IPS-18c (cell line): Measurements from ENCODE around the gene FNDC3A.
"Not testable (repeated sequence)": the region's sequence is repeated elsewhere in the genome, so short reads cannot be mapped to it uniquely, and the experiment has no call there.

Source experiments
- H3K4me3 ChIP-seq: 2 replicates; pipeline ENCODE4 v1.7.0; 2013; ENCODE audit warnings: low read depth, mild to moderate bottlenecking, low read length, moderate library complexity; ENCODE audit not compliant: insufficient read depth
- H3K9me3 ChIP-seq: one replicate; pipeline ENCODE4 v1.6.1; 2013; ENCODE audit warnings: mild to moderate bottlenecking, low read length, moderate library complexity; ENCODE audit not compliant: control insufficient read depth, insufficient read depth

Gene FNDC3A

DNA sequence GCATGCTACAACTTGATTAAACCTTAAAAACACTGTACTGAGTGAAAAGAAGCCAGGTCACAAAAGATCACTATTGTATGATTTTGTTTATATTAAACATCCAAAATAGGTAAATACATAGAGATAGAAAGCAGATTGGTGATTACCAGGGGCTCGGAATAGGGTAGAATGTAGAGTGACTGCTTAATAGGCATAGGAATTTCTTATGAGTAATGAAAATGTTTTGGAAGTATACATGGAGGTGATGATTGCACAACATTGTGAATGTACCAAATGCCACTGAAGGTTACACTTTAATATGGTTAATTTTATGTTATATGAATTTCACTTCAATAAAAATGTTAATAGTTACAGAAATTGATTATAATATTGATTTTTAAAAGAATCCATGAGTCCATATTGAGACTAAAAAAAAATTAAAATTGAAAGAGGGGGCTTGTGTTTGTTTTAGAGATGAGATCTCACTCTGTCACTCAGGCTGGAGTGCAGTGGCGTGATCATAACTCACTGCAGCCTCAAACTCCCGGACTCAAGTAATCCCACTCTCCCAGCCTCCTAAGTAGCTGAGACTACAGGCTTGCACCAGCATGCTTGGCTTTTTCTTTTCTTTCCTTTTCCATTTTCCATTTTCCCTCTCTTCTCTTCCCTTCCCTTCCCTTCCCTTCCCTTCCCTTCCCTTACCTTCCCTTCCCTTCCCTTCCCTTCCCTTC lies 85.1 kb downstream of the FNDC3A start:
- H3K4me3 ChIP-seq, result no peak overlapping the region
- H3K9me3 ChIP-seq, result no peaks in the 10 kb centered on the region

DNA sequence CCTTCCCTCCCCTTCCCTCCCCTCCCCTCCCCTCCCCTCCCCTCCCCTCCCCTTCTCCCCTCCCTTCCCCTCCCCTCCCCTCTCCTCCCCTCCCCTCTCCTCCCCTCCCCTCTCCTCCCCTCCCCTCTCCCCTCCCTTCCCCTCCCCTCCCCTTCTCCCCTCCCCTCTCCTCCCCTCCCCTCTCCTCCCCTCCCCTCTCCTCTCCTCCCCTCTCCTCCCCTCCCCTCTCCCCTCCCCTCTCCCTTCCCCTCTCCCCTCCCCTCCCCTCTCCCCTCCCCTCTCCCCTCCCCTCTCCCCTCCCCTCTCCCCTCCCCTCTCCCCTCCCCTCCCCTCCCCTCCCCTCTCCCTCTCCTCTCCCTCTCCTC lies 85.7 kb downstream of the FNDC3A start:
- not testable (repeated sequence) for H3K9me3 ChIP-seq, H3K4me3 ChIP-seq

DNA sequence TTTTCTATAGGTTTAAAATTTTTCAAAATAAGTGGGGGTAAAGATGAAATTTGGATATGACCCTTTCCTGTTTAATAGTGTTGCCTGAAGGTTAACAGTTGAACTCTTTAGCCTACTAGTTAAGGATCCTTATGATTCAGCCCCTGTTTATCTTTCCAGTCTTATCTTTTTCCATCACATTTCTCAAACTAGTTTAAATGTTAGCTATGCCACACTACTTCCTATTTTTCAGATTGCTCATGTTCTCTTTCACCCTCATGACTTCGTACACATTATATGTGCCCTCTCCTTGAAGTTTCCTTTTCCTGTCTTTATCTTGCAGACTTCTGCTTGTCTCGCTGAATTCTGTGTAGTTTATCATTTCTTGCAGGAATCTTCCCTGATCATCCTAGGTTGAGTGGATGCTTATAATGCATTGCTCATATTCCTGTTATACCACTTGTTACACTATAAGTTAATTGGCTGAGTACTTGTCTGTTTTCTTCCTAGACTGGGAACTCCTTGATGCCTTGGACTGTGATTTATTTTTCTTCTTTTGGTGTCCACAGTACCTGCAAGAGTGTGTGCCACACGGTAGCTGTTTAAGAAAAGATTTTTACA lies 86.7 kb downstream of the FNDC3A start:
- Histone ChIP-seq H3K9me3 (no peaks in the 10 kb centered on the region), H3K4me3 (no peak overlapping the region)

DNA sequence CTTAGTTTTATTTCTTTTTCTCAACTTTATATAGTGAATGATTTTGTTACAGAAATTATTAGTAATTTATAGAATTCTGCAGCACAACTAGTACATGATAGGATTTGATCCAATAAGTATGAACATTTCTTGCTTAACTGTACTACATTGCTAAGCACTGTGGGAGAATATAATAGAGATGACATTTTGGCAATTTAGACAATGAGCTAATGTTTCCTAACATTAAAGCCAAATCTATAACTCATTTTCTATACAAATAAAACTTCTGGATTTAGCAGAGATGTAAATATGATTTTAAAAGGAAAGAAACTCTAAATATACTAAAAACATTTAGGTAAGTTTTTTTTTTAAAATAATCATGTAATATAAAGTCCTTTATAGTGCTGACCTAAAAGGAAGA lies 87.3 kb downstream of the FNDC3A start:
- no peaks in the 10 kb centered on the region for H3K9me3 ChIP-seq
- no peak overlapping the region for H3K4me3 ChIP-seq

DNA sequence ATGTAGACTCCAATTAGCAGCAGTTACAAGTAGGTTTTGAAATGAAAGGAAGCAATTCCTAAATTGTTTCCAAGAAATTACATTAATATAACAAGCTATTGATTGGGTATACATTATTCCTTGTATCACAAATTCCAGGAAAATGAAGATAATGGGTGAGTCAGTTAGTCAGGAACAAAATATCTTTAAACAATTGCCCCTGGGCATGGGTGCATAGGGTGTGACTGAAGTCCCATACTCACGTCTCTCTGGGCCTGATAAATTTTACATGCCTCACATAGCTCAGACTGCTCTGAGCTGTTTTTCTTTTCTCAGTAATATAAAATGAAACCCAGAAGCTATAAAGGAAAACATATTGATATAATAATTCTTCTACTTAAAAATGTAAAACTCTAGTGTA lies 87.8 kb downstream of the FNDC3A start:
- H3K4me3 ChIP-seq, result no peak overlapping the region
- H3K9me3 ChIP-seq, result no peaks in the 10 kb centered on the region

DNA sequence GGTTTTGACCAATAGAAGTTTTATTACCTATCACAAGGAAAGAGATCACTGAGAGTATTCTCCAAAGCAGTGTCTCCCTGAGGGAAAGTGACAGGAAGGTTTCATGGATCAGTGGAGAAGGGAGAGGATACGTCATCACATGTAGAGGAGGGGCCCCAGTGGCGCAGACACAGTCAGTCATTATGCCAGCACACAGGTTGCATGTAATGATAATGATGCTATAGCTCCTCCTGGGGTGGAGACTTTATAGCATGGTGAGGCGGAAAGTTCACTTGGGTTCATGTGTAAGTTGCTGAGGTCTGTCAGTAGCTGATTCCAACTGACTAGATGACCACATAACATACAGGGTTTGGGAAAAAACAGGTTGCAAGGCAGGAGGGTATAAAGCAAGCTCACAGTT lies 88.8 kb downstream of the FNDC3A start:
- H3K4me3 ChIP-seq, result no peak overlapping the region
- H3K9me3 ChIP-seq, result no peaks in the 10 kb centered on the region

DNA sequence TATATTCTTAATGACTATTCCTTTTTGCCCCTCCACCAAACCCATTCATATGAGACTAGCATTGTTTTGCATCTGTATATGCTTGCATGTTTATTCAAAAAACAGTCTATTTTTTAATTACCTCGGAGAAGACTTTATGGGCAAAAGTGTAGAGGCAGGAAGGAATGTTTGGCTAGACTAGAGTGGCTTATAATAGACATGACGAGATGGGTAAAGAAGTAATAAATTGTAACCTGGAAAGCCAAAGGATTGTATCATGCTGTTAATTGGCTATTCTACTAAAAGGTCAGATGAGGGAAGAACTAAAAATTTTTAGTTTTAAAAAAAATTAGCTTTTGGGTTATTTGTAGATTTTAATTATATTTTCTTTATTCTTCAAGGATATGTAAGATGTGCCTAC lies 91.1 kb downstream of the FNDC3A start:
- Histone ChIP-seq H3K4me3 (no peak overlapping the region), H3K9me3 (no peaks in the 10 kb centered on the region)

DNA sequence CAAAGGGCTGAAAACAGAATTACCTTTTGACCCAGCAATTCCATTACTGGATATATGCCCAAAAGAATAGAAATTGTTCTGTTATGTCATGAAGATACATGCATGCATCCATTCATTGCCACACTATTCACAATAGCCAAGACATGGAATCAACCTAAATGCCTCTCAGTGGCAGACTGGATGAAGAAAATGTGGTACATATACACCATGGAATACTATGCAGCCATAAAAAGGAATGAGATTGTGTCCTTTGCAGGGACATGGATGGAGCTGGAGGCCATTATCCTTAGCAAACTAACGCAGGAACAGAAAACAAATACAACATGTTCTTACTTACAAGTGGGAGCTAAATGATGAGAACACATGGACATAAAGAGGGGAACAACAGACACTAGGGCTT lies 92.8 kb downstream of the FNDC3A start:
- not testable (repeated sequence) for H3K4me3 ChIP-seq, H3K9me3 ChIP-seq

DNA sequence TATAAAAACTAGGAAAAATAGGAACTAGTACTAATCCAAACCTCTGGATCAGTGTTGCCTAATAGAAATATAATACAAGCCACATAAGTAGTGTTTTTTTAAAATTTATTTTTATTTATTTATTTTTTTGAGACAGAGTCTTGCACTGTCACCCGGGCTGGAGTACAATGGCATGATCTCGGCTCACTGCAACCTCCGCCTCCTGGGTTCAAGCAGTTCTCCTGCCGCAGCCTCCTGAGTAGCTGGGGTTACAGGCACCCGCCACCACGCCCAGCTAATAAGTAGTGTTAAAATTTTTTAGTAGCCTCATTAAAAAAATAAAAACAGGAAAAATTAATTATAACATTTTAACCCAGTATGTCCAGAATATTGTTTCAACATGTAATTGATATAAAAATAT lies 94.3 kb downstream of the FNDC3A start:
- H3K4me3 ChIP-seq, H3K9me3 ChIP-seq: not testable (repeated sequence)

DNA sequence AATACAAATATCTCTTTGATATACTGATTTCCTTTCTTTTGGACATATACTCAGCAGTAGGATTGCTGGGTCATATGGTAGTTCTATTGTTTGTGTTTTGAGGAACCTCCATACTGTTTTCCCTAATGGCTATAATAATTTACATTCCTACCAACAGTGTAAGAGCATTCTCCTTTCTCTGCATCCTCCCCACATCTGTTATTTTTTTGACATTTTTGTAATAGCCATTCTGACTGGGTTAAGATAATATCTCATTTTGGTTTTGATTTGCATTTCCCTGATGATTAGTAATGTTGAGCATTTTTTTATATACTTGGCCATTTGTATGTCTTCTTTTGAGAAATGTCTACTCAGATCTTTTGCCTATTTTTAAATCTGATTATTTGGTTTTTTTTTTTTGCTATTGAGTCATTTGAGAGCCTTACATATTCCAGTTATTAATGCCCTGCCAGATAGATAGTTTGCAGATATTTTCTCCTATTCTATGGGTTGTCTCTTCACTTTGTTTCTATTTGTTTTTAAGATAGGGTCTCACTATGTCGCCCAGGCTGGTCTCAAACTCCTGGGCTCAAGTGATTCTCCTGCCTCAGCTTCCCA lies 95.7 kb downstream of the FNDC3A start:
- Histone ChIP-seq H3K9me3 (no peaks in the 10 kb centered on the region), H3K4me3 (no peak overlapping the region)

DNA sequence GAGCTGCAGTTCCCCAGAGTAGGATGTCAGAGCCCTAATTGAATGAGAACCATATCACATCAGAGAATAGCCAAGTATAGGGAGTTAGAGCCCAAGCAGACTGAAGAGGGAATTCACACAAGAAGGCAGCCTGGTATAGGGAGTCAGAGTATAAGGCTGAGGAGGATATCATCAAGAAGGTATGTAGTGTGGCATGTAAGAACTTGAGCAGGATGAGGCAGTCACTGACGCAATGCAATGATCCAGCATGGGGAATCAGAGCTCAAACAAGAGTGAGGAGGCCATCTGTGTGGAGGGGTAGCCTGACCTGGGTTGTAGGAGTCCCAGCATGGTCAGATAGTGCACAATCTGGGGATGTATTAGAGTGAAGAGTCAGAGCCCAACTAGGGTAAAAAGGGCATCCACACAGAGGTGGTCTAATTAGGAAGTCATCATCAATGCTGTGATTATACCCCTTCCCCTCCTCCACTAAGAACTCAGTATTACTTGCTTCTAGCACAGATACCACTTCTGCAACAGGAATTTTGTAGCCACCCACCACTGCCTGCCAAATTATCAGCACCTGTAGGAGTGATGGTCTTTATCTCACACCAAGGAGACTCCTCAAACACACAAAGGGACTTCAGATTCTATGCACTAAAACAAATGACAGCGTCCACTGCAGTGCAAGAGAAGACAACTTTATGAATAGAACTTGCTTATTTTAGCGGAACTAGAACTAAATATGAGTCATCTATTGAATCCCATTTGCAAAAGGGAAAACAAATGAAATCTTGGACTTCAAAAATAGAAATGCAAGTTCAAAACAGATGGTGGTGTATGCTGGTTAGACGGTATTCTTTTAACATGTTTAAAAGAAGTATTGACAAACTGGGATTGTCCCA lies 107.2 kb downstream of the FNDC3A start:
- Histone ChIP-seq H3K9me3 (no peaks in the 10 kb centered on the region), H3K4me3 (no peak overlapping the region)

DNA sequence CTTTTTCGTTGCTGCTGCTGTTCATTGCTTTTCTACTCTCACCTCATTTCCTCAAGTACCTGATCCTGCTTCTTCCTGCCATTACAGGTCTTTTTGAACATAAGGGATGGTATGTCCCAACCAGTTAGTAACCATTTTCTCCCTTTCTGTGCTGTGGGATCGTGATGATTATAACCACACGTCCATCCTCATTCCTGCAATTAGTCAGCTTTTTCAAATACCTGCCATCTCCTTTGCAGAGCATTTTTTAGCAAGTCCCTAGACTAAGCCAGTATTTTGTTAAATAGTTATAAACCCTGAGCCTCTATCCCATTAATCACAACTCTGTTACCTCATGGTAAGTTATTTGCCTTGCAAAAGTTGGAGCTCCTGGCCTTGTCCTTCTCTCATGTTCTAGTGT lies 109.2 kb downstream of the FNDC3A start:
- H3K4me3 ChIP-seq, result no peak overlapping the region
- H3K9me3 ChIP-seq, result no peaks in the 10 kb centered on the region

DNA sequence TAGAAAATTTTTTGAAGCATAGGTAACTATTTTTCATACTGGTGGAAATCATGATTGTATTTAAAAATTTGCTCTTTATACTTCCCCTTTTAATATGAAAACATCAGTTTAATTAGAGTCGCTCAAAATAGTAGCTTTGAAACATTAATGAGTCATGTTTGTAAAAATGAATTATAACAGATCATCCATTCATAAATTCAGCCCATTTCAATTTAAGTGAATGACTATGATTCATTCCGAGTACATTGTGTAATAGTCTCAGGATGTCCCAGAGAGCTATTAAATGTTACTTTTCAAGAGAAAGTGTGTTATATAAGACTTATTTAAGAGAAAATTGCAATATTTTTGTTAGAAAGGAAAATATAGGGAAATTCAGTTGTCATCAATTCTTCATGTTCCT lies 111.0 kb downstream of the FNDC3A start:
- Histone ChIP-seq H3K9me3 (no peaks in the 10 kb centered on the region), H3K4me3 (no peak overlapping the region)

DNA sequence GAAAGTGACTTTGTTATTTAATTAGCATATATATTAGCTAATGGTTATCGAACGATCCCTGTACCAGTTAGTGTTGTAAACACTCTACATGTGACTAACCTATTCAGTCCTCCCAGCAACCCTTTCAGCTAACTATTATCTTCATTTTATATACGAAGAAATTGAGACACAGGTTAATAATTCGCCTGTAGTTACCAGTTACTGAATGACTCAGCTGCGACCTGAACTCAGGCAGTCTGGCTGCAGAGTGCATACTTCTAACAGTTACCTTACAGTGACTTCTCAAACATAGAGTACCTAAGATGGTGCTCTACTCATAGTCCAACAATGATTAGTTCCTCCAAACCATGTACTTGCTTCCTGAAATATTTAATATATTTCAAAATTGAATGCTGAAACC lies 117.7 kb downstream of the FNDC3A start:
- Histone ChIP-seq H3K4me3 (no peak overlapping the region), H3K9me3 (no peaks in the 10 kb centered on the region)

DNA sequence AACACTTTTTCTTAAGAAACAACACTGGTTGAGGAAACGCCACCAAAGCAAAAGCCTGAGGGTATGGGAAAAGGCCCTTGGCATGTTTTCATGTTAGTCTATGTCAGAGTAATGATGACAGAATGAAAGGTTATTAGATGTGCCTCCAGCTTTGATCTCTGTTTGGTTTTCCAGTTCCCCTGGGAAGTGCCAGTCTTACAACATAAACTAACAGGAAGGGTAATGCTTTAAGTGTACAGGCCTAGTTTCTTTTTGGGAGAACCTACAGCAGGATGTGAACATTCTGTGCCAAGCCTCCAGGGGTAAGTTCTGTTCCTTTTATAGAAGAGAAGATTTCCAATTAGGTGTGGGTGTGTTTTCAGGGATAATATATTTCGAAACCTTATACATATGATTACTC lies 121.7 kb downstream of the FNDC3A start:
- Histone ChIP-seq H3K9me3 (no peaks in the 10 kb centered on the region), H3K4me3 (no peak overlapping the region)

DNA sequence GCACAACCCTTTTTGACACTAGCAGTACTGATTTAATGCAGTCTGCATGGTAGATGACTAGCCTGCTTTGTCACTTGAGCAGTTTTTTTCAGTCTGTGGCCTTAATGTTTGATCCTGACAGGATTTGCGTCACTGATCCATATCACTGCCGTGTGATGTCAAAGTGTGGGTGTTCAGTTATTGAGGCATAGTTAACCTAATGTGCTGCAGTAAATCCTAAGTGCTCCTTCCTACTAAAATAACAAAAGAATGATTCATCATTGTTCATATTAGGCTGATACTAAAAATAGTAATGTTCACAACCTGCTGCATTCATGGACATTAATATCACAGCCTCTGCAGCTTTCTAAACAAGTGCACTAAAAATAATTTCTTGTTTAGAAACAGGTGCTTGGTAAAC lies 122.5 kb downstream of the FNDC3A start:
- H3K9me3 ChIP-seq, result no peaks in the 10 kb centered on the region
- no peak overlapping the region for H3K4me3 ChIP-seq

DNA sequence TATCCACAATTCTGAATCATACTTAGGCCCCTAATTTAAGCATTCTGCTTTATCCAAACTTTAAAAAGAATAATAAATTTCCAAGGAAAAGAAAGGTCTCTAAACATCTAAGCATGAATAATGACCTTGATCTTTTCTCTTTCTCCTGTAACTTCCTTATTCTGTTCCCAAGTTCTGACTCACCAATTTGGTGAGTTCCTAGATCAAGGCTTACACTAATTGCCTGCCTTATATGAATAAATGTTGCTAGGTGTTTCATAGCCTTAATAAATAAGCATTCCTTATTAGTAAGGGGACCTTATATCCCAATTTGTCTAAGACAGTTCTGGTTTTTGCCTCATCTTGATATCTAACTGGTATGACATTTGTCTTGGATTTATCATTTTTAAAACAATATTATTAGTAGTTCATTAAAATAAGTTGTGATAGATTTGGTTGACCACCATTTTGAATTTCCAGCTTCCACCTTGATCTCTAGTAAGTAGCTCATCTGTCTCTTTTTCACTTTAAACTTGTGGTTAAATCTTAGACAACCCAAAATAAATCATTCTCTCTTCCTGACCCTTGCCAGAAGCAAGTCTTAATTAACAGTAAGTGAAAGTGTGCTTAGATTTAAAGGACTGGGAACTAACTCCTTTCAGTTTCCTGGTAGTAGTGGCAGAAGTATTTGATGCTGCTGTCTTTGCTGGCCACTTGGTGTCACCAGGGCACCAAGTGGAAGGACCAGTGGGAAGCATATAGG lies 123.2 kb downstream of the FNDC3A start:
- H3K4me3 ChIP-seq, result no peak overlapping the region
- H3K9me3 ChIP-seq, result no peaks in the 10 kb centered on the region
